HEK293 (cell line): ENCODE results near the gene C4orf36.

Experiments
- ELK4 ChIP-seq: IDR thresholded peaks from 2 replicates; pipeline ENCODE4 v1.6.1; 2011; ENCODE audit warnings: mild to moderate bottlenecking, low read depth, low read length, borderline replicate concordance
- PRDM4 ChIP-seq: fragments of 450-650 bp; formaldehyde crosslinking; IDR thresholded peaks from 2 replicates; pipeline ENCODE4 v1.5.1; 2017; ENCODE audit warnings: missing biosample characterization, missing genetic modification characterization
- ZBTB1 ChIP-seq: fragments of 450-650 bp; formaldehyde crosslinking; IDR thresholded peaks from 2 replicates; pipeline ENCODE4 v1.5.1; 2016; ENCODE audit warnings: missing biosample characterization, missing genetic modification characterization
- ZNF24 ChIP-seq: fragments of 450-650 bp; formaldehyde crosslinking; IDR thresholded peaks from 2 replicates; pipeline ENCODE4 v1.5.1; 2016; ENCODE audit warnings: missing biosample characterization, missing genetic modification characterization
- TF ChIP-seq, protein P1 (sequence below): fragments of 450-650 bp; formaldehyde crosslinking; IDR thresholded peaks from 2 replicates; pipeline ENCODE4 v1.5.1; 2016; ENCODE audit warnings: missing biosample characterization, missing genetic modification characterization

GRCh38 chr4:86840858-86841257, 51.4 kb downstream of the C4orf36 start:
- TF ChIP-seq PRDM4 (no peak), ELK4 (no peak), ZNF24 (tag by site-specific recombination) (no peak), ZBTB1 (tag by site-specific recombination) (no peak)
- TF ChIP-seq, protein P1, sequence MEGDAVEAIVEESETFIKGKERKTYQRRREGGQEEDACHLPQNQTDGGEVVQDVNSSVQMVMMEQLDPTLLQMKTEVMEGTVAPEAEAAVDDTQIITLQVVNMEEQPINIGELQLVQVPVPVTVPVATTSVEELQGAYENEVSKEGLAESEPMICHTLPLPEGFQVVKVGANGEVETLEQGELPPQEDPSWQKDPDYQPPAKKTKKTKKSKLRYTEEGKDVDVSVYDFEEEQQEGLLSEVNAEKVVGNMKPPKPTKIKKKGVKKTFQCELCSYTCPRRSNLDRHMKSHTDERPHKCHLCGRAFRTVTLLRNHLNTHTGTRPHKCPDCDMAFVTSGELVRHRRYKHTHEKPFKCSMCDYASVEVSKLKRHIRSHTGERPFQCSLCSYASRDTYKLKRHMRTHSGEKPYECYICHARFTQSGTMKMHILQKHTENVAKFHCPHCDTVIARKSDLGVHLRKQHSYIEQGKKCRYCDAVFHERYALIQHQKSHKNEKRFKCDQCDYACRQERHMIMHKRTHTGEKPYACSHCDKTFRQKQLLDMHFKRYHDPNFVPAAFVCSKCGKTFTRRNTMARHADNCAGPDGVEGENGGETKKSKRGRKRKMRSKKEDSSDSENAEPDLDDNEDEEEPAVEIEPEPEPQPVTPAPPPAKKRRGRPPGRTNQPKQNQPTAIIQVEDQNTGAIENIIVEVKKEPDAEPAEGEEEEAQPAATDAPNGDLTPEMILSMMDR (tag by site-specific recombination): no peak
